Activated CD8-positive, alpha-beta memory T cell treated with anti-CD3 and anti-CD28 coated beads for 4 hours (primary cell): Measurements from ENCODE around the gene EVPL.

Experiments
- DNase-seq, 2 donors: peaks; one replicate each; pipeline ENCODE4 v3.0.0-alpha.2; 2020; ENCODE audit warnings: low read depth in 2 of 2

The EVPL gene

GRCh38 chr17:75959839-75960511 lies 67.1 kb downstream of the EVPL start:
- DNase-seq = no peak

- no peak for DNase-seq
Measured at GRCh38 chr17:75959051-75959838, 67.9 kb downstream of the EVPL start.
